Esophagus squamous epithelium (tissue), 4 donors: ENCODE results near the gene FRMD1.

Experiments used
- POLR2A ChIP-seq, 4 donors: fragments of 450-650 bp; IDR thresholded peaks; one replicate each; pipeline ENCODE4 v1.6.1; 2017; ENCODE audit warnings: antibody characterized with exemption in 4 of 4, mild to moderate bottlenecking in 4 of 4, moderate library complexity in 3 of 4
- TF ChIP-seq, protein P1 (sequence below), 6 experiments: fragments of 450-650 bp in 4 of 6; fragments of 200-600 bp in 2 of 6; sonication (generic) in 2 of 6; IDR thresholded peaks; one replicate each; pipeline ENCODE4 v1.5.1; 2016 to 2019; ENCODE audit warnings: antibody characterized with exemption in 6 of 6, mild to moderate bottlenecking in 4 of 6, moderate library complexity in 4 of 6

DNA sequence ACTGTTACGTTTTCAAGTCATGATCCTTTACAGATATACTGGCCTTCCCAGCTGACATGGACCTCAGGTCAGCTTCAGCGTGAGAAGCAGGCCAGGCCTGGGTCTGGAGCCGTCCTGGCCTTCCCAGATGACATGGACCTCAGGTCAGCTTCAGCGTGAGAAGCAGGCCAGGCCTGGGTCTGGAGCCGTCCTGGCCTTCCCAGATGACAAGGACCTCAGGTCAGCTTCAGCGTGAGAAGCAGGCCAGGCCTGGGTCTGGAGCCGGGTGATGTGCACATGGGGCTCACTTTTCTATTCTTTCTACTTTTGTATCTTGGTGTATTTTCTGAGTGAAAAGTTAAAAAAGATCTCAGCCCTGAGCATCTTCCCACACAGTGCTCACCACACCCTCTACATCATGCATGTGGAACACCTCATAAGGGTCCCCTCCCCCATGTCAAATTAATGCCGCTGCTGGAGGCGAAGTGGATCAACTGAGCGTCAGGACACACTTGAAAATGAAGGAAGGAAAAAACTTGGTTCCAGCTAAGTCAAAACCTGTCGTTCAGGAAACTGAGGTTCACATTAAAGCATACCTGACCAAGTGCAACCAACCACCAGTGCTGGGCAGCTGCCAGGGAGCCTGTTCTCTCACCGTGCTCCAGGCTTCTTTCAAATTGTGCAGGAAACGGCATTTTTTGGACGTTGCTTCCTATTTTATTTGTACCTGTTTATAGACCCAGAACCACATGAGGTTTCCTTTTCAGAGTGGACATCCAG lies 49.4 kb downstream of the FRMD1 start:
- TF ChIP-seq, protein P1, sequence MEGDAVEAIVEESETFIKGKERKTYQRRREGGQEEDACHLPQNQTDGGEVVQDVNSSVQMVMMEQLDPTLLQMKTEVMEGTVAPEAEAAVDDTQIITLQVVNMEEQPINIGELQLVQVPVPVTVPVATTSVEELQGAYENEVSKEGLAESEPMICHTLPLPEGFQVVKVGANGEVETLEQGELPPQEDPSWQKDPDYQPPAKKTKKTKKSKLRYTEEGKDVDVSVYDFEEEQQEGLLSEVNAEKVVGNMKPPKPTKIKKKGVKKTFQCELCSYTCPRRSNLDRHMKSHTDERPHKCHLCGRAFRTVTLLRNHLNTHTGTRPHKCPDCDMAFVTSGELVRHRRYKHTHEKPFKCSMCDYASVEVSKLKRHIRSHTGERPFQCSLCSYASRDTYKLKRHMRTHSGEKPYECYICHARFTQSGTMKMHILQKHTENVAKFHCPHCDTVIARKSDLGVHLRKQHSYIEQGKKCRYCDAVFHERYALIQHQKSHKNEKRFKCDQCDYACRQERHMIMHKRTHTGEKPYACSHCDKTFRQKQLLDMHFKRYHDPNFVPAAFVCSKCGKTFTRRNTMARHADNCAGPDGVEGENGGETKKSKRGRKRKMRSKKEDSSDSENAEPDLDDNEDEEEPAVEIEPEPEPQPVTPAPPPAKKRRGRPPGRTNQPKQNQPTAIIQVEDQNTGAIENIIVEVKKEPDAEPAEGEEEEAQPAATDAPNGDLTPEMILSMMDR (IDR thresholded peaks at IDR 0.05): no peak
- TF ChIP-seq POLR2A (IDR thresholded peaks at IDR 0.05): no peak
